Activated T-helper 1 cell treated with Interleukin-2 at 50 U/mL for 16 hours (primary cell): ENCODE results near the gene ANO3.
"Not testable (repeated sequence)": the region's sequence is repeated elsewhere in the genome, so short reads cannot be mapped to it uniquely, and the experiment has no call there.

ENCODE experiments used
- DNase-seq: peaks from one replicate; pipeline ENCODE4 v3.0.0-alpha.2; 2020; ENCODE audit warnings: low read depth

The ANO3 gene

GRCh38 chr11:26331911-26332571 is at the start of gene ANO3:
ANO3 (plus strand) TSS chr11:26332130; CDS start chr11:26332276, 146 bp downstream.
- no peak for DNase-seq

GRCh38 chr11:26283852-26284408 is 48.0 kb upstream of the ANO3 start:
- no peak for DNase-seq

DNA sequence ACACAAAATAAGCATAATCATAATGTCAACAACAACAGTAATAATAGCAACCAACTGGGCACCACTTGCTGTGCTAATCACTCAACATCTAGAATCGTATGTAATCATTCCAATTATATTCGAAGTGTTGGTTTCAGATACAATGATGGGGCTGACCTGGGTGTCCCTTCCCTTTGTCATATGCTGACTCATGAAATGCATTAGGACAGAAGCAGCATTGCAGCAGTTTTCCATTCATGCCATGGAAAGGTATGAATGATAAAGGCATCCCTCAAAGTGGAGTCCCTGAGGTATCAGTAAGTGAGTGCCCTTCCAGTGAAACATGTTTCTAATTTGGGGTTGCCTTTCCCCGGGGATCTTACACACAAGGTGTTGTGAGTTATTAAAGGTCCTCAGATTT is 46.3 kb upstream of the ANO3 start:
- no peak for DNase-seq

GRCh38 chr11:26286472-26287066 is 45.4 kb upstream of the ANO3 start:
- DNase-seq: no peak

GRCh38 chr11:26287067-26287518 is 44.8 kb upstream of the ANO3 start:
- DNase-seq: no peak

DNA sequence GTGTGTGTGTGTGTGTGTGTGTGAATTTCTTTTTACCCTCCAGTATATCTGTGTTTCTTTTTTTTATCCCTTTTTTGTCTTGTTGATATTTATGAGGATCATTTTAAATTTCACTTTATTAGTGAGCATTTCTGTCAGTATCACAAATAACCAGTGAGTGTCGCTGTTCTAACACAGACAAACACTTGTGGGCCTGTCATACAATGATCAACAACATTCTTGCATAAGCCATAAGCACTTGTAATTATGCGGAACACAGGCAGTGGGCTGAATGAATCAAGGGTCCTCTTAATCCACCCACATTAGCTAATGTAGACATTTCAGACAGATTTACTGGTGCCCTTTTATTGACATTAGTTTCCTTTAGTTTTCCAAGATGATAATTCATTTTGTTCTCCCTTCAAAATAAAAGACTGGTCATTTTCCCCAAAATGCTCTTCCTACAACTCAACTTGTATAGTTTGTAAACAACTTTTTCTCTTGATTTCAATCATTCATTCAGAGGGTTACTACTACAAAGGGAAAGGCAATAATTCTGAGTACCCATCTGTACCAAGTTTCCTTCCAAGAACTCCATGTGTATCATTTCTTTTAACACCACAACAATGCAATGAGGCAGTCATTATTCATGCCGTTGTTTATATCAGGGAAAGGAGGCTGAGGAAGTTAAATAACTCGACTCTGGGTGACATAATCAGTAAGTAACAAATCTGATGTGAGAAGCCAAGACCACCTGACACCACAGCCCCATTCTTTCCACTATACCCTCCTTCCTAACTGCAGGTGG is 34.5 kb upstream of the ANO3 start:
- no peak for DNase-seq

- DNase-seq: not testable (repeated sequence)
These were observed 15.6 kb upstream of the ANO3 start for GRCh38 chr11:26316372-26316771.

- no peak for DNase-seq
These were observed 12.0 kb upstream of the ANO3 start for GRCh38 chr11:26319906-26320305.

- no peak for DNase-seq
These were observed 10.4 kb upstream of the ANO3 start for GRCh38 chr11:26321516-26321915.

DNA sequence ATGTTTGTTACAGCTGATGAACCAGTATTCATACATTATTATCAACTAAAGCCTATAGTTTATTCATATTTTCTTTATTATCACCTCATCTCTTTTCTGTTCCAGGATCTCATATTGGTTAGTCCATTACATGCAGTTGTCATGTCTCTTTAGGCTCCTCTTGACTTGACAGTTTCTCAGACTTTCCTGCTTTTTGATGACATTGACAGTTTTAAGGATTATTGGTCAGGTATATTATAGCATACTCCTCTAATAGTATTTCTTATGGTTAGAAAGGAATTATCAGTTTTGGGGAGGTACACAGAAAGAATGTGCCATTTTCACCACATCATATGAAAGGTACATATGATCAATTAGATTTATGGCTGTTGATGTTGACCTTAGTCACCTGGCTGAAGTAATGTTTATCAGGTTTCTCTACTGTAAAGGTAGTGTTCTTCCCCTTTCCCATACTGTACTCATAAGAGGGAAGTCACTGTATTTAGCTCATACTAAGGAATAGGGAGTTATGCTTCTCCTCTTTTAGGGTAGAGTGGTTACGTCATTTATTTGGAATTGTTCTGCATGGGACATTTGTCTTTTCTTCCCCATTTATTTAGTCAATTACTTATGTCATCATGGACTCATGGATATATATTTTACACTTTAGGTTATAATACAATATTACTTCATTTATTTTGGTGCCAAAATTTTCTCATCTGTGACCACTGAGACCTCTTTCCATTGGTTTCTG is 9.4 kb upstream of the ANO3 start:
- no peak for DNase-seq

DNA sequence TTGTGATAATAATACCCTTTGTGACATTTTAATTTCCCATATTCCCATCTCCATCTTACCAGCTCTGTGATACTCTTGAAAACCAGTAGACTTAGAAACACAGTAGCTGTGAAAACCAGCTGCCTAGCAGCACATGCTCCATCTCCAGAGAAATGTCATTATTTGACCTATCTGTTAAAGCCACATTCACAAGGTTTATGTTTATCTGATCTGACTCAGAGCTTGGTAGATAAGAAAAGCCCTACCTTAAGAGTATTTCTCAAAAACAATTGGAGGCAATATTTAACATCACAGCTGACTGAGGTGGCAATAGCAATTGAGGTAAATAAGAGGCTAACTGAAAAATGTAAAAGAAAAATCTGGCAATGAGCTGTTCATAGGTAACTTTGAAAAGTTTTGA is 8.1 kb upstream of the ANO3 start:
- no peak for DNase-seq

GRCh38 chr11:26324270-26324669 is 7.7 kb upstream of the ANO3 start:
- DNase-seq: no peak

DNA sequence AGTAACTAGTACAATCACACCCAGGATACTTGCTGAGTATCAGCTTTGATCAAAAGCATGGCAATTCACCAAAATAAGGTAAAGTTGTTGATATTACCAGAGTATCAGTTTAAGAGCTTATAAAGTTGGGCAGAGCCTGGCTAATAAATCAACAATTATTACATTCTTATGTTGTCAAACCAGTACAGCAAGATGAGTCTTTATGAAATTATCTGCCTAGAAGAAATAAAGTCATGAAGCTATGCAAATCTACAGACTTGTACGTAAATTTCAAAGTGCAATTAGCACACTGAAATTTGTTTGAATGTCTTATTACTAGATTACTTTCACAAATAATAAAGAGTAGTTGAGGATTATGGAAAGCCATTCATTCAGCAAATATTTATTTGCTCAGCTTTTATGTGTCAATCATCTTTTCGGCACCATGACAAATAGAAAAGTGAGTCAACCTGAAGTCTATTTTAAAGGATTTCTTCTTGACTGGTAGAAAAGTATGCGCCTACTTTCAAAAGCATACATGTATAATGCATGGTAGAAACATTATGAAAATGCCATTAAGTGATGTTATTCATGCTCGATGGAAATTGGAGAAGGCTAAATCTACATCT is 5.0 kb upstream of the ANO3 start:
- no peak for DNase-seq

DNA sequence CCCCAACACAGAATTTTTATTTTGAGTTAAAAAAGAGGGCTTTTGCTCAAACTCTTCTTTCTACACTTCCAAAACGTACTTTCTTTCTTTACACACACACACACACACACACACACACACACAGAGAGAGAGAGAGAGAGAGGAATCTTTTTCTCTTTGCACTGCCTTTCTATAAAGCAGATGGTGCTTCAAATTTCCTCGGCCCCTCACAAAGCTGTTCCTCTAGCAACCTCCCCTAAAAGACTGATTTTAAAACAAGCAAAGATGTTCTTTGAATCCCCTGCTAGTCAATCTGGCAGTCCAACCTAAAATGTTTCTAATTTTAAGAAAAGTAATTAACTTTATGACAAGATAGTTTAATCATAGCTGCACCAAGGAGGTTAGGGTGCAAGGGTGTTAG is 2.7 kb upstream of the ANO3 start:
- no peak for DNase-seq

- DNase-seq: no peak
These were observed 1.7 kb upstream of the ANO3 start for GRCh38 chr11:26330262-26330661.

GRCh38 chr11:26332572-26332915 is 614 bp downstream of the ANO3 start:
- no peak for DNase-seq

DNA sequence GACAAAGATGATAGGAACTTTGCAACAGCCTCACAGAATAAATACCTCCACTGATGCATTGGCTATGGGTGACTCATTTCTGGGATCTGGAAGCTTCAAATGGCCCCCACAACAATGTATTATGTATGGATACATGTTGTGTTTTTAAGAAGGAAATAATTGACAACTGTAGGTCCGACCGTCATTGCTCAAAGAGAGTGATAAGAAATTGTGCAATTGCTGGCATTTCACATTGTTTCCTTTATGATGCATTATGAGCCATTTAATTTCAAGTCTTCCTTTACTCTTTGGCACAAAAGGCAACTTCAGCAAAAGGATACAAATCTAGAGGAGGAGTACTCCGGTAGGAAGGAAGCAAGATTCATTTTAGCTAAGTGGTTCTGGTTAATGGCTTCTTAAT is 2.0 kb downstream of the ANO3 start:
- no peak for DNase-seq

DNA sequence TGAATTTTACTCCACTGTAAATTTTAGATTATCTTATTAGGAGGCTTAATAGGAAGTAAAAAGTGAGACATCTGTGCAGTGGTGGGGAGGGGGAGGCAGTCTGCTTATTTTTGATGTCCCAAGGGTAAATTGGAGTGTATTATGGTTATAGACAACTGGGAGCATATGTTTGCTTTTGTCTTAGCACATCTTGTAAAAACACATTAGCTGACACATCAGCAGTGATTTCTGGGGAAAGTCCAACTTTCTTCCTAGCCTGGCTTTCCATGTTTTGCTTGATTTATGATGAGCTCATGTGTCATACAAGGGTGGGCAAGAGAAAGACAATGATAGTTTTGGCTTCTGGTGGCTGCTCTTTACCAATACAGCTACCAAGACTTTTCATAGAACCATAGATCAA is 4.0 kb downstream of the ANO3 start:
- no peak for DNase-seq

DNA sequence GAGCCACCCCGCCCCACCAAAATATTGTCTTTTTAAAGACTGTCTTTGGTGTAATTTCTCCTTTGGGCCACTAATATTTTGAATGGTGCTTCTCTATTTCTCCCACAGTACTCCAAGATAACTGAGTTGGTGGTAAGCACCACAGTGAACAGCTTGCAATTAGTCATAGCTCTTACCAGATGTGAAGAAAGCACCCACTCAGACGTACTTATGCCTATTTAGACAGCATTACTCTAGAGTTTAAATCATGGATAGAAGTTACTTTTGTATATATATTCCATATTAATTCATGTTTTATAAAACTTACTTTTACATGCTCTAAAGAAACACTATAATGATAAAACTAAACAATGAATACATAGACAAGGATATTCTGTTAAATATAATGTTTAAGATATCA is 12.7 kb downstream of the ANO3 start:
- DNase-seq: no peak

DNA sequence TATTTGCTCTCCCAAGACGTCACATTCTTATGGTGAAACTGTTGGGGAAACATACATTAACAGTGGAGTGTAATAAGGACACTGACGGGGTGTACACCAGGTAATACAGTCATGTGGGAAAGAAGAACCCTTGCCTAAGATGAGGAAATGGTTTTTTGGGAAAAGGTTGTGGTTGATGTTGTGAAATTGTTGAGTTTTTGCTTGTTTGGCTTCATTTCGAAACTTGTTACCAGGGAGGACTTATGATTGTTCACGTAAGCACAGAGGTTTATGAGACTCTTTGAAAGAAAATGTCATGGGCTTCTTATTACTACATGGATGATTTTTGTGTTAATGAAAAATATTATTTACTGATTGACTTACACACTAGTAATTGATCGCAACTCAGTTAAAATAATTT is 16.8 kb downstream of the ANO3 start:
- no peak for DNase-seq

DNA sequence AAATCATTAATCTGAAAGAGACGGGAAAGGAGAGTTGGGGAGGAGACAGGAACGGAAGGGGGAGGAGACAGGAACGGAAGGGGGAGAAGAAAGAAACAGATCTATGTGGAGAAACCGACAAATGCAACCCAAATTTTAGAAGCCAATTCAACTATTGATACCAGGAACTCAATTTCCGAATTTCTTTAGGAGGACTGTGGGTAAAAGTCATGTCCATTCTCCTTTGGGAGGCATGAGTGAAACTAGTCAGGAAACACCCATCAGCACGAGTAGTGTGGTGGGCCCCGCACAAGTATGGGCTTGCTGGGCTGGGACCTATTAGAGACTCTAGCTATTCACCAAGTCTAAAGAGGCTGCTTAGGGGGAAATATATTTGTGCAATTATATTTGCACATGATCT is 18.1 kb downstream of the ANO3 start:
- no peak for DNase-seq

DNA sequence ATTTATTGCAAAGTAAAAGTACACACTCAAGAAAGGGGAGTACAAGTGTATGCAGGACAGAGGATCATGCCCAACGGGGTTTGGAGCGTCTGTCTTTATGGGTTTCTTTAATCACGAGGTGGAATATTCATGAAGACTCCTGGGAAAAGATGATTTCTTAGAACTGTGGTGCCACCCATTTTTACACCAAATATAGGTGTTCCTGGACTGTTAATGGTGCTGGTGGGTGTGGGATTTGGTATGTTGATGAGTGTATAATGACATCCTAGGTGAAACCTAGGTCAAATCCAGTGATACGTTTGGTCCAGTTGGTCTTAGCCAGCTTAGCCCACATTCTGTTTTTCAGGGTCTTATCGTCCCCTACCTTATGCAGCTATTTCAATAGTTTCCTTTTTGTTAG is 21.1 kb downstream of the ANO3 start:
- no peak for DNase-seq
